GM12891 (cell line): Measurements from ENCODE around the gene POC1A.

Experiments used
- POLR2A ChIP-seq: IDR thresholded peaks from 2 replicates; pipeline ENCODE4 v1.6.1; 2011; ENCODE audit warnings: low read depth, low read length, control low read depth
- POLR2AphosphoS5 ChIP-seq: IDR thresholded peaks from 2 replicates; pipeline ENCODE4 v1.6.1; 2011; ENCODE audit warnings: low read depth, low read length, control low read depth
- POU2F2 ChIP-seq: IDR thresholded peaks from 2 replicates; pipeline ENCODE4 v1.6.1; 2011; ENCODE audit warnings: low read depth, mild to moderate bottlenecking, control low read depth, low read length, moderate library complexity
- SPI1 ChIP-seq: IDR thresholded peaks from 2 replicates; pipeline ENCODE4 v1.6.1; 2011; ENCODE audit warnings: low read depth, low read length, control low read depth
- TAF1 ChIP-seq: IDR thresholded peaks from 2 replicates; pipeline ENCODE4 v1.6.1; 2011; ENCODE audit warnings: low read depth, low read length, control low read depth

- TF ChIP-seq SPI1 (no peak), POLR2AphosphoS5 (no peak), POU2F2 (no peak), POLR2A (no peak), TAF1 (no peak)
Observed at GRCh38 chr3:52085681-52086282, 68.4 kb downstream of the POC1A start.
